Measurements from ENCODE around the gene CTNNA3.
"Not testable (repeated sequence)": the region's sequence is repeated elsewhere in the genome, so short reads cannot be mapped to it uniquely, and the experiment has no call there.

Gene CTNNA3

GRCh38 chr10:67696029-67696428 lies at the start of gene CTNNA3:
Gene CTNNA3, minus strand, starts transcription at chr10:67696195.
- H3K4me3 ChIP-seq (ENCODE audit: low read length) = no peak within 1 kb of the TSS

GRCh38 chr10:67735430-67735829 lies 39.4 kb upstream of the CTNNA3 start:
- Histone ChIP-seq H3K36me3 (ENCODE audit: control insufficient read depth, low read depth, low read length) (no peaks in the 10 kb centered on the region), H3K27me3 (ENCODE audit: control insufficient read depth, insufficient read depth, low read length) (no peaks in the 10 kb centered on the region), H3K4me3 (ENCODE audit: low read length) (no peak overlapping the region), H3K9ac (ENCODE audit: low read length) (no peak overlapping the region), H3K4me1 (ENCODE audit: control insufficient read depth, low read depth, low read length) (no peaks in the 10 kb centered on the region), H3K27ac (ENCODE audit: low read length) (no peak overlapping the region), H3K9me3 (ENCODE audit: control insufficient read depth, low read depth, low read length) (no peaks in the 10 kb centered on the region)

More at GRCh38 chr10:67696029-67696428, at the start of gene CTNNA3:
- Histone ChIP-seq H3K27me3 (ENCODE audit: control insufficient read depth, insufficient read depth, low read length) (no peaks in the 10 kb centered on the region), H3K27ac (ENCODE audit: low read length) (no peak within 1 kb of the TSS), H3K9ac (ENCODE audit: low read length) (no peak within 1 kb of the TSS), H3K36me3 (ENCODE audit: control insufficient read depth, low read depth, low read length) (no peaks in the 10 kb centered on the region), H3K4me1 (ENCODE audit: control insufficient read depth, low read depth, low read length) (no peaks in the 10 kb centered on the region), H3K9me3 (ENCODE audit: control insufficient read depth, low read depth, low read length) (no peaks in the 10 kb centered on the region)

GRCh38 chr10:67733511-67733910 lies 37.5 kb upstream of the CTNNA3 start:
- Histone ChIP-seq H3K9ac (ENCODE audit: low read length) (no peak overlapping the region), H3K4me1 (ENCODE audit: control insufficient read depth, low read depth, low read length) (no peaks in the 10 kb centered on the region), H3K36me3 (ENCODE audit: control insufficient read depth, low read depth, low read length) (no peaks in the 10 kb centered on the region), H3K9me3 (ENCODE audit: control insufficient read depth, low read depth, low read length) (no peaks in the 10 kb centered on the region), H3K27me3 (ENCODE audit: control insufficient read depth, insufficient read depth, low read length) (no peaks in the 10 kb centered on the region), H3K4me3 (ENCODE audit: low read length) (no peak overlapping the region), H3K27ac (ENCODE audit: low read length) (no peak overlapping the region)

GRCh38 chr10:67725567-67725966 lies 29.6 kb upstream of the CTNNA3 start:
- no peaks in the 10 kb centered on the region for H3K9me3 ChIP-seq (ENCODE audit: control insufficient read depth, low read depth, low read length)
- no peak overlapping the region for H3K27ac ChIP-seq (ENCODE audit: low read length)
- no peaks in the 10 kb centered on the region for H3K36me3 ChIP-seq (ENCODE audit: control insufficient read depth, low read depth, low read length)
- H3K4me3 ChIP-seq (ENCODE audit: low read length) = no peak overlapping the region
- no peaks in the 10 kb centered on the region for H3K4me1 ChIP-seq (ENCODE audit: control insufficient read depth, low read depth, low read length)
- no peak overlapping the region for H3K9ac ChIP-seq (ENCODE audit: low read length)
- H3K27me3 ChIP-seq (ENCODE audit: control insufficient read depth, insufficient read depth, low read length) = no peaks in the 10 kb centered on the region

- Histone ChIP-seq H3K9me3 (ENCODE audit: control insufficient read depth, low read depth, low read length) (no peaks in the 10 kb centered on the region), H3K27ac (ENCODE audit: low read length) (no peak overlapping the region), H3K4me1 (ENCODE audit: control insufficient read depth, low read depth, low read length) (no peaks in the 10 kb centered on the region), H3K4me3 (ENCODE audit: low read length) (no peak overlapping the region), H3K9ac (ENCODE audit: low read length) (no peak overlapping the region), H3K36me3 (ENCODE audit: control insufficient read depth, low read depth, low read length) (no peaks in the 10 kb centered on the region), H3K27me3 (ENCODE audit: control insufficient read depth, insufficient read depth, low read length) (no peaks in the 10 kb centered on the region)
Measured at GRCh38 chr10:67723601-67724000, 27.6 kb upstream of the CTNNA3 start.

GRCh38 chr10:67722113-67722512 lies 26.1 kb upstream of the CTNNA3 start:
- no peaks in the 10 kb centered on the region for H3K9me3 ChIP-seq (ENCODE audit: control insufficient read depth, low read depth, low read length)
- H3K4me3 ChIP-seq (ENCODE audit: low read length) = no peak overlapping the region
- H3K27me3 ChIP-seq (ENCODE audit: control insufficient read depth, insufficient read depth, low read length) = no peaks in the 10 kb centered on the region
- no peak overlapping the region for H3K27ac ChIP-seq (ENCODE audit: low read length)
- no peaks in the 10 kb centered on the region for H3K36me3 ChIP-seq (ENCODE audit: control insufficient read depth, low read depth, low read length)
- no peaks in the 10 kb centered on the region for H3K4me1 ChIP-seq (ENCODE audit: control insufficient read depth, low read depth, low read length)
- no peak overlapping the region for H3K9ac ChIP-seq (ENCODE audit: low read length)

- not testable (repeated sequence) for H3K4me3 ChIP-seq (ENCODE audit: low read length); H3K27ac ChIP-seq (ENCODE audit: low read length); H3K9ac ChIP-seq (ENCODE audit: low read length); H3K4me1 ChIP-seq (ENCODE audit: control insufficient read depth, low read depth, low read length); H3K36me3 ChIP-seq (ENCODE audit: control insufficient read depth, low read depth, low read length); H3K27me3 ChIP-seq (ENCODE audit: control insufficient read depth, insufficient read depth, low read length); H3K9me3 ChIP-seq (ENCODE audit: control insufficient read depth, low read depth, low read length)
Measured at GRCh38 chr10:67716455-67716854, 20.5 kb upstream of the CTNNA3 start.

- H3K27me3 ChIP-seq (ENCODE audit: control insufficient read depth, insufficient read depth, low read length) = no peaks in the 10 kb centered on the region
- H3K36me3 ChIP-seq (ENCODE audit: control insufficient read depth, low read depth, low read length) = no peaks in the 10 kb centered on the region
- H3K9me3 ChIP-seq (ENCODE audit: control insufficient read depth, low read depth, low read length) = no peaks in the 10 kb centered on the region
- H3K4me3 ChIP-seq (ENCODE audit: low read length) = no peak overlapping the region
- no peak overlapping the region for H3K27ac ChIP-seq (ENCODE audit: low read length)
- no peaks in the 10 kb centered on the region for H3K4me1 ChIP-seq (ENCODE audit: control insufficient read depth, low read depth, low read length)
- no peak overlapping the region for H3K9ac ChIP-seq (ENCODE audit: low read length)
Measured at GRCh38 chr10:67705921-67706320, 9.9 kb upstream of the CTNNA3 start.

GRCh38 chr10:67699613-67700270 lies 3.7 kb upstream of the CTNNA3 start:
- not testable (repeated sequence) for H3K9ac ChIP-seq (ENCODE audit: low read length); H3K36me3 ChIP-seq (ENCODE audit: control insufficient read depth, low read depth, low read length); H3K27ac ChIP-seq (ENCODE audit: low read length); H3K4me3 ChIP-seq (ENCODE audit: low read length); H3K4me1 ChIP-seq (ENCODE audit: control insufficient read depth, low read depth, low read length); H3K9me3 ChIP-seq (ENCODE audit: control insufficient read depth, low read depth, low read length); H3K27me3 ChIP-seq (ENCODE audit: control insufficient read depth, insufficient read depth, low read length)

- Histone ChIP-seq H3K9ac (ENCODE audit: low read length) (no peak overlapping the region), H3K4me3 (ENCODE audit: low read length) (no peak overlapping the region), H3K27me3 (ENCODE audit: control insufficient read depth, insufficient read depth, low read length) (no peaks in the 10 kb centered on the region), H3K27ac (ENCODE audit: low read length) (no peak overlapping the region), H3K36me3 (ENCODE audit: control insufficient read depth, low read depth, low read length) (no peaks in the 10 kb centered on the region), H3K4me1 (ENCODE audit: control insufficient read depth, low read depth, low read length) (no peaks in the 10 kb centered on the region), H3K9me3 (ENCODE audit: control insufficient read depth, low read depth, low read length) (no peaks in the 10 kb centered on the region)
Measured at GRCh38 chr10:67698164-67698563, 2.2 kb upstream of the CTNNA3 start.

- Histone ChIP-seq H3K27me3 (ENCODE audit: control insufficient read depth, insufficient read depth, low read length) (no peaks in the 10 kb centered on the region), H3K9me3 (ENCODE audit: control insufficient read depth, low read depth, low read length) (no peaks in the 10 kb centered on the region), H3K4me1 (ENCODE audit: control insufficient read depth, low read depth, low read length) (no peaks in the 10 kb centered on the region), H3K27ac (ENCODE audit: low read length) (no peak overlapping the region), H3K9ac (ENCODE audit: low read length) (no peak overlapping the region), H3K4me3 (ENCODE audit: low read length) (no peak overlapping the region), H3K36me3 (ENCODE audit: control insufficient read depth, low read depth, low read length) (no peaks in the 10 kb centered on the region)
Measured at GRCh38 chr10:67697724-67698131, 1.7 kb upstream of the CTNNA3 start.

- Histone ChIP-seq H3K4me3 (ENCODE audit: low read length) (no peak overlapping the region), H3K9me3 (ENCODE audit: control insufficient read depth, low read depth, low read length) (no peaks in the 10 kb centered on the region), H3K27me3 (ENCODE audit: control insufficient read depth, insufficient read depth, low read length) (no peaks in the 10 kb centered on the region), H3K27ac (ENCODE audit: low read length) (no peak overlapping the region), H3K4me1 (ENCODE audit: control insufficient read depth, low read depth, low read length) (no peaks in the 10 kb centered on the region), H3K9ac (ENCODE audit: low read length) (no peak overlapping the region), H3K36me3 (ENCODE audit: control insufficient read depth, low read depth, low read length) (no peaks in the 10 kb centered on the region)
Measured at GRCh38 chr10:67696679-67697078, 684 bp upstream of the CTNNA3 start.
